ENCODE data around the gene TMEM167A.

The TMEM167A gene, protein sequence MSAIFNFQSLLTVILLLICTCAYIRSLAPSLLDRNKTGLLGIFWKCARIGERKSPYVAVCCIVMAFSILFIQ

DNA sequence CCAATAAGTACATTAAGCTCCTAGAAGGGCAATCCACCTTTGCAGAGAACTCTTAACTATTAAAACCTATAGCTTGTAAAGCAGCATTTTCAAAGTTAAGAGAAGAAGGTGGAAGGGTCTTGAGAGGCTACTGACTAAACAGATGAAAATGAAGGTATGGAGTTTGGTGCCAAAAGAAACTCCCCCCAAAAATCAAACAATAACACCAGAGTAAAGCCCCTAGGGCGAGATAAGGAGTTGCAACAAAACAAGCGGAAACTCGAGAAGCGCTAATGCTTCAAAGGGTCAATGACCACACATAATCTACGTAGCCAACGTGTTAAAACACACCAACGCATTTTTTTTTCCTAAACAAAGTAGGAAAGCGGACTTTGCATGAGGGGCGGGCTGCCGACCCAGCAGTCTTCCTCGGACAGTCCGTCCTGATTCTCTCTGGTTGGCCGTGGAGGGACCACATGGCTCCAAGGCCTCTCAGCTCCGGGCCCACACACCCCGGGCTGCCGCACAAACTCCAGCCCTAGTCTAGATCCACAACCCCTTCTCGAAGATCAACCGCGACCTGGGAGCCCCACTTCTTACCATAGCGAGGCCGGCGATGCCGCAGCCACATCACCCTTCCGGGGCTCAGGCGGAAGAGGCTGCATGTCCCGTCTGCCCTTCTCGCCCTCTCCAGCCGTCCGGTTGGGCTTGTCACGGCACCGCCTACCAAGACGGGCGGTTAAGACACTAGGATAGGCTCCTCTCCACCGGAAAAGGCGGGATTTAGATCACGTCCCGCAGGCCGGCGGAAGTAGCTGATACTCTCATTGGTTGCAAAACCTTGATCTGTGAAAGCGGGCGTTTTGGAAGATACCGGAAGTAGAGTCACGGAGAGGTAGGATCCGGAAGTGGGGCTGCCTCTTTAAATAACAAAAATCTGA is at the start of gene TMEM167A, which contains the start of gene XRCC4:
TMEM167A (minus strand) TSS at position 653 of the 920 bp plus-strand sequence; CDS start at position 582, 71 bp downstream.
XRCC4 (plus strand) TSS at position 806 of the 920 bp plus-strand sequence. CDS start 27,373 bp downstream, outside the sequence.
- DNase-seq = peak; percentile 93 to 97

DNA sequence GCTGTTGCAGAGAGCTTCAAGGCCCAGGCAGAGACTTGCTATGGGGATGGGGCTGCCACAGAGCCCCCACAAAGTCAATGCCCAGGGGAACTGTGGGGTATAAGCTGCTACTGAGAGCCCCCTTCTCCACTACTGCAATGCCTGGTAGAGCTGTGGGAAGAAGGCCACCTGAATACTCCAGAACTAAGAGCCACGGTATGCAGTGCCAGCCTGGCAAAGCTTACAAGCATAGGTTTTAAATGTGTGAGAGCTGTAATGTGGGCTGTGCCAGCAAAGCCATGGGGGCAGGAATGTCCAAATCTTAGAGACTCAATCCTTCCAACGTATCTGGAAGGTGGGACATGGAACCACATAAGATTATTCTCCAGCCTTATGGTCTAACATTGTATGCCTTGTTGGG is 49.3 kb upstream of the TMEM167A start:
- DNase-seq = no peak

DNA sequence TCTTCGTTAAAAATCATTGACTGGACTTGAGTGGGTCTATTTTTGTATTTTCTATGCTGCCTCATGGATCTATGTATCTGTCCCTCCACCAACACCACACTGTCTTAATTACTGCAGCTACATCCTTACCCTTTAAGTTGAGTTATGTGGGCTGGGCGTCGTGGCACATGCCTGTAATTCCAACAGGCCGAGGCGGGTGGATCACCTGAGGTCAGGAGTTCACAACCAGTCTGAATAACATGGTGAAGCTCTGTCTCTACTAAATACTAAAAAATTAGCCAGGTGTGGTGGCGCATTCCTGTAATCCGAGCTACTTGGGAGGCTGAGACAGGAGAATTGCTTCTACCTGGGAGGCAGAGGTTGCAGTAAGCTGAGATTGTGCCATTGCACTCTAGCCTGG is 48.4 kb upstream of the TMEM167A start:
- no peak for DNase-seq

DNA sequence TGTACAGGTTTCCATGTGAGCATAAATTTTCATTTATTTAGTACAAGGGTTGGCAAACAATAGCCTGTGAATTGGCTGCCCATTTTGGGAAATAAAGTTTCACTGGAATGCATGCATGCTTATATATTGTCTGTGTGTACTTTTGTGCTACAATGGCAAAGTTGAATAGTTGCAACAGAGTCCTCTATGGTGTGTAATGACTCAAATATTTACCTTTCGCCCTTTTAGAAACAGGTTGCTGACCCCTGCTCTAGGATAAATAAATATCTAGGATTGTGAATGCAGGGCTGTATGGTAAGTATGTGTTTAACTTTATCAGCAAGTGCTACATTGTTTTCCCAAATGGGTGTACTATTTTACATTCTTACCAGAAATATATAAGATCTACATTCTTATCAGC is 47.4 kb upstream of the TMEM167A start:
- no peak for DNase-seq

DNA sequence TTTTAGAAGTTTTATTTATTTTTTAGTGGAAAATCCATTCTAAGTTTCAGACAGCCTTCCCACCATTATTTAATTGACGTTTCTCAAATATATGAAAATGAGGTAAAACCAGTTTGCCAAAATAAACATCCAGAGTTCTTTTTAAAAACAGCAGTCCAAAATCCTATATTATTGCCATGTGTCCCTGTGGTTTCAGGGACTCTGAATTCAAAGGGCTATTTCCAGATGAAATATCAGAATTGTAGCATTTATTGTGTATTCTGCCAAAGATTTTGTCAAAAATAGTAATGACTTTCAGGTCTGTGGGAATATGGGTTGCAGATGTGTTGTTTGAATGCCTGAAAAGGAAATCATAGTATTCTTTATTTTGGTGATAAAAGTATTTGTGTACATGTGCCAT is 41.8 kb upstream of the TMEM167A start:
- no peak for DNase-seq

DNA sequence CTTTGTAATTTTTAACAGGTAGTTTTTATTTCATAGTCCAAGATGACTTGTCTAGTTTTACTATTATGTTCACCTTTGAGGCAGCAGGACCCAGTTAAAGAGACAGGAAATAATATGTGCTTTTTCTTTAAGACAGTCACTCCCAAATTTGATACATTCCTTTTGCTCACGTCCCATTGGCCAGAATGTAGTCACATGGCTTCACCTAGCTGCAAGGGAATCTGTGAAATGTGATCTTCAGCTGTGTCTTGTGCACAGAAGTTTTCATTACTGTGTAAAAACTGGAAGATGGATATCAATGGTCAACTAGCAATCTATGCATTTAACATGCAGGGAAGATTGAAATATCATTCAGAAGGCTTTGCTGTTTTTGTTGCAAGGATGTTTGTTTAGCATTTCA is 41.3 kb upstream of the TMEM167A start:
- no peak for DNase-seq

DNA sequence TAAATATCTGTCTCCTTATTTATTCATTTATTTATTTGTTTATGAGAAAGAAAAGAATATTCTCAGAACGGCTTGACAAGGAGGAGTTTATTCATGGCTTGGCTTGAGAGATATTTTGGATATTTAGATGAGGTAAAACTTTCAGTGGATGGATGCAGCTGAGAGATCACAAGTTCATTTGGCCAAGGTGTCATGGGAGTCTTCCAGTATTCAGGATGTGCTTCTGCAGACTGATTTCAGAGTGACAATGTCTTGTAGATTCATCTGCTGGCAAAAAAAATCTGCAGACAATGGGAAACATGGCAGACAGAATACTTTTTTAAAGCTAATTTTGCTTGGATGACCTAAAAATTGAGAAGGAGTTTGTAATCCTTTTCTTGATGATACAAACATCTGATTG is 38.6 kb upstream of the TMEM167A start:
- DNase-seq = no peak

DNA sequence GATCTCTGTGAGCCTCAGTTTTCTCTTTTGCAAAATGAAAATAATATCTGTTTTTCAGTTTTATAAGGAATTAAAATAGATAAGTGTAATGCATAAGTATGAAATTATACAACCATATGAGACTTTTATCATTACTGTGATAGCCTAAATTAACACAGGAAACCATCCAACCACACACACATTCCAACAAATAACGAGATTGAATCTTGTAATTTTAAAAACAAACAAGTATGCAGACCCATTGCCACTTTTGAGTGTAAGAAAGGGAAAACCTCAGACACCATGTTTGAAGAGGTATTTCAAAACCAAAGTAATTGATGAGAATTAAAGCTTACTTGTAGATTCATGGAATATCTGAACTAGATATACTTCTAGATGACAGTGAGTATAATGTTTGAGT is 32.2 kb upstream of the TMEM167A start:
- no peak for DNase-seq

DNA sequence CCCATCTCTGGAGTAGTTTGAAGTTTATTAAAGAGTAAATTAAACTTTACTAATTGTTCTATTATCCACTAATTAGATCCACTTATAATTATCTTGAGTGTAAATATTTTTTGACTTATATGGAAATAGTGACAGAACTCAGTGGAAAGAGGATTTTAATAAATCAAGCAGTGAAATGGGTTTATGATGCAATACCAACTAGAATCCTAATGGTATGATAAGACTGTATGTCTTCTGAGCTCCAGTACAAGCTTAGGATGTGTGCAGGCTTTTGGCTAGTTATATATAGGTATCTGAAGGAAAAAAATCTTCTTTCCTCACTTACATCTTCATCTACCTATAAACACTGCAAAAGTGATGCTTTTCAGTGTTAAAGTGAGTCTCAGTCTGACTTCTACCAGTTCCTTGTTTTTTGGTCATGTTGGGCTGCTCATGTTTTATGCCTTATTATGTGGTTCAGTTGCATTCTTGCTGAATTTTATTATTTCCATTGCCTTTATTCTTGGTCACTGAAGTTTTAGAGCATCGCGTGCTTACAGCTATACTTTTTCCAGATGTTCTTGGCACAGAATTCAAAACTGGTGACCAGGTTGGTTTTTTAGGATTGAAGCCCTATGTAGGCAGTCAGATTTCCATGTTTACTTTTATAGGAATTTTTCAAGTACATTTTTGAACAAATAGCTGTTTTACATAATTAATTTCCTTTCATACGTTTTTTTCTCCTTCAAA is 30.7 kb upstream of the TMEM167A start:
- no peak for DNase-seq

DNA sequence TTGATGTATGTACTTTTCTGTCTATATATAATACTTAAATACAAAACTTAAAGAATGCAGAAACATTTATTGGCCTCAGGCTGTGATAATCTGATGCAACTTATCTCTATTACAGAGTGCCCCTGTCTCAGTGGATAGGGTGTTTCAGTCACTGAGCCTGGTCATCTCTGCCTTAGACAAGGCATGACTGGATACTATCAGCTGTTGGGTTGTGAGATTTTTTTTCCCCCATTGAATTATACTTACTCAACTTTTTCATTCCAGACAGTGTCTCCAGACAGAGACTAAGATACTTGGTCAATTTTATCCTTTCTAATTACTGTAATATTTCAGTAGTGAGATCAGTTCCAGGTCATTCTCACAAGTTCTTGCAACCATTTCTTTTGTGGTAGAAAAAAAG is 26.8 kb upstream of the TMEM167A start:
- no peak for DNase-seq

DNA sequence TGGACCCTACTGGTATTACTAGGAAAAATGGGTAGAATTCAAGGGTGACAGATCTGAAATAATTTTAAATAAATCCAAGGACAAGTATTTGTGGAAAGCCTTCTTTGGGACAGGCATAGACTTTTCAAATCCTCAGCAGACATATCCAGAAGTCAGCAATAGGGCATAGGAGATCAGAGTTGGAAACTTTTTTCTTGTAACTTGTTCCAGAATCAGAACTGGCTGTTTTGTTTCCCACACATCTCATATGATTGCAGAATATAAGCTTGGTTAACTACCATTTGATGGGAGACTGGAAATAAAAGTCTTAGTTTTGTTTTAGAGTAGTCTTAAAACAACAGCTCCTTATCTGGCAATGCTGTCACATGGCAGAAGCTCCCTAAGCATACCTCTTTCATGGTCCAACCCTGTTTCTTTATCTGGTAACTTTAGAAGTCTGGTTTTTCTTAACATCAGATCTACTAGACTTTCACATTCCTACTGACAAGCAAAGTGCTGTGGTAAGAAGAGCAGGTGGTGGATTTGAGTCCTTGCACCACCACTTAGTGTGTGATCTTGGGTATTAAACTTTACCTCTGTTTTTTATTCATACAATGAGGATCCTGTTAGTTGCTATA is 25.3 kb upstream of the TMEM167A start:
- DNase-seq = no peak

DNA sequence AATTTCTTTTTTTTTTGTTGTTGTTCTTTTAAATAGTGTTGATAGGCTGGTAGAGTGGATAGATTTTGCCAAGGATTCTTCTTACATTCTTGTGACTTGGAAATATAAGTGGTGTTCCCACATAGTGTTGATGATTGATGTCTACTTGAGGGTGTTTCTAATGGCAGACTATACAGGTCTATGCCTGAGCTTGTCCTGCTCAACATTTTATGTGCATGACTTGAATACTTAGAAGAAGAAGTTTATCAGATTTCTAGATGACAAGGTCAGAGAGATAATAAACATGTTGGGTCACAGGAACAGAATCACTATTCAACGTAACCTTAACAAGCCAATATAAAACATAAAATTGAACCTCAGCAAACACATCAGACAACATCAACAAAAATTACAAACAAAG is 24.3 kb upstream of the TMEM167A start:
- DNase-seq = no peak

DNA sequence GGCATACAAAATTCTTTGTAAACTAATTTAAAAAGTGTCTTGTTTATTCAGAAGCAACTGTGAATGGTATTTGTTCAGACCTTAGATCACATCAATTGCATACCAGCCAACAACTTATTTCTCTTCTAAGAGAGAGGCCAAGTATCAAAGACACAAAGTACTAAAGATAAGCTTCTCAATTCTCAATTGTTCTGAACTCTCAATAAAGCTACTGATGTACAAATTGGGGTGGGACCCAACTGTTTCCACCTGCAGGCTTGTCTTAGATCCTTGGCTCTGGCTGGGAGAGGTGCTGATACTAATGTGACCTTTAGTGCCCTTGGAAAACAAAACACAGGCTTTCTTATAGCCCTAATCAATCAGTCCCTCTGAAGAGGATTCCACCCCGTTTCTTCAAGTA is 22.3 kb upstream of the TMEM167A start:
- DNase-seq = no peak

DNA sequence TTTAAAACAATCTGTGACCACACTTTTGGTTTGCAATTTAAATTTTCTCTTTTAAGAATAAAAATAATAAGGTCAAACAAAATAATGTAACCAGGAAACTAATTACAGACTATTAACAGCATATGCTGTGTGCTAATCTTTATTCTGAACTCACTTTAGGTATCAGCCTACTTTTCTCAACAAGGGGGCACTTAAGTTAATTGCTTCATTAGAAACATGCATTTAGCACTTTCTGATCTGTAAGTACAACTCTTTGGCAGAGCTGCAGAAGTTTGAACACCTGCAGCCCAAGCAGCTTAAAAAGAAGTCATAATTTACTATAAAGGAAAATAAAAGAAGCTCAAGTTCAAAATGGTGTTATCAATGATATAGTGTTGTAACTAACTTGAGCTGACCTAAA is 21.8 kb upstream of the TMEM167A start:
- DNase-seq = no peak

DNA sequence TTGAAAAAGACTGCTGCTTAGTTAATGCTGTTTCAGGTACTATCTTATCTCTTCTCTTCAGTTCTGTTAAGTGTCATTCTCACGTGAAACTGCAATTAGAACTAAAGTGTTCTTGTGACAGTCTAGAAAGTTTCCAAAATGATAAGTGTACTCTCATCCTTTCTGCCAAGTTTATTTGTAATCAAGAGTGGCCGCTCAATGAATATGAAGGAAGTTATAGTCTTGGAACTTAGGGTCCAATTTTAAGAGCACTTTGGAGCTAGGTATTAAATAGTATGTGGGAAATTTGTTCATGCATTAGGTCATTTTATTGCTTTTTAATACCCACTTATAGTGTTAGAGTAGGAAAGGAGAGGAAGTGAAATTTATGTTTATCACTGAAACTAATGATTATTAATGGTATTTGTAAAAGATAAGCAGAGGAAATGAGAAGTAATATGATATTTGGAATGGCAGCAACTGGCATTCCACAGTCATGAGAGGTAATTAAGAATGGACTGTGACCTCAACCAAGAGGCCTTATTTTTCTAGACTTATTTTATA is 20.6 kb upstream of the TMEM167A start:
- DNase-seq = no peak

DNA sequence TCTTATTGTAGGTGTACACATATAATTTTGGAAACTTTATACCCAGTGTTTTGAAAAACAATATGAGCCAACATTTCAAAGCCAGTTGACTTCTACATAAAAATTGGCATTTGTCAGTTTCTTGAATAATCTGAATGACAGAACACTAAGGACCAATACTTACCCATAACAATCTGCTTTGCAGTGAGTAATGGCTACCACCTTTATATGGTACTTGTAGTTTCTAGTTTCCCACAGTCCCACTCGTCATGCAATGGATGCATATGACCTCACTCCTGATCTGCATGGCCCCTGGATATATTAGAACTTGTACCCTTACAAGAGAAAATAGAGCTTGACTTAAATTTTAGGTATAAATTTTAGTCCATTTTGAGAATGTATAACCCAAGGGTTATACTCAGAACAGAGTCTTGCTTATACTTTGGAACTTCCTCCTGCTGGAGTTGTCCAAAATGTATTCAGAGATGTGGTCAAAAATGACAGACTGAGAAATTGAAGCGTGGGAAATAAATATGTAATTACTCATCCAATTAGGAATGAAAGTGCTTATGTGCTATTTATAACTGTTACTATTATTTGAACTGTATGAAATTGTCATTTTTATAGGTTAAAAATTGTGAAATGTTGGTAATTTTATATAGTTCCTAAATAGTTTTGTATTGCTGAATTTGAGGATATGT is 19.6 kb upstream of the TMEM167A start:
- no peak for DNase-seq

DNA sequence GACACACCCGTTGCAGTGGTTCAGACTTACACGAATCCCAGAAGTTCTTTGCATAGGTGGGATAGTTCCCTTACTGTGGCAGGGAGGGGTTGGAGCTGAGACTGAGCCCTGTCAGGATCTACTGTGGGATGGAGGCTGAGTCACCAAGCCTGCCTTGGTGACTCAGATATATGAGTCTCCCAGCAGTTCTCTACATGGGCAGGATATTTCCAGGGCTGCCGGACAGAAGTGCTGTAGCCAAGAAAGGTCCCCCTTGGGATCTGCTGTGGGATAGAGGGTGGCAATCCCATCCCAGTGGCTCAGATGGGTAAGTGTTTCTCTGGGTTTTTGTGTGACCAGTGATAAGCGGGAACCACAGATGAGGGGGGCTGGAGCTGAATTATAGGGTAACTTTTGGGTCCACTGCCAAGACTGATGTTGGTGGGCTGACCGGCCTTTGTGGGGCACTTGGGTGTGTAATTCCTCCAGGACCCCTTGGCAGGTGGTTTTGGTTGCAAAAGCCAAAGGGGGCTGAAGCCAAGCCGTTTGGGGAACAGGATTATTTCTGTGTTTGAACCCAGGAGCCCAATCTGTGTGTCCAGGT is 18.9 kb upstream of the TMEM167A start:
- no peak for DNase-seq

DNA sequence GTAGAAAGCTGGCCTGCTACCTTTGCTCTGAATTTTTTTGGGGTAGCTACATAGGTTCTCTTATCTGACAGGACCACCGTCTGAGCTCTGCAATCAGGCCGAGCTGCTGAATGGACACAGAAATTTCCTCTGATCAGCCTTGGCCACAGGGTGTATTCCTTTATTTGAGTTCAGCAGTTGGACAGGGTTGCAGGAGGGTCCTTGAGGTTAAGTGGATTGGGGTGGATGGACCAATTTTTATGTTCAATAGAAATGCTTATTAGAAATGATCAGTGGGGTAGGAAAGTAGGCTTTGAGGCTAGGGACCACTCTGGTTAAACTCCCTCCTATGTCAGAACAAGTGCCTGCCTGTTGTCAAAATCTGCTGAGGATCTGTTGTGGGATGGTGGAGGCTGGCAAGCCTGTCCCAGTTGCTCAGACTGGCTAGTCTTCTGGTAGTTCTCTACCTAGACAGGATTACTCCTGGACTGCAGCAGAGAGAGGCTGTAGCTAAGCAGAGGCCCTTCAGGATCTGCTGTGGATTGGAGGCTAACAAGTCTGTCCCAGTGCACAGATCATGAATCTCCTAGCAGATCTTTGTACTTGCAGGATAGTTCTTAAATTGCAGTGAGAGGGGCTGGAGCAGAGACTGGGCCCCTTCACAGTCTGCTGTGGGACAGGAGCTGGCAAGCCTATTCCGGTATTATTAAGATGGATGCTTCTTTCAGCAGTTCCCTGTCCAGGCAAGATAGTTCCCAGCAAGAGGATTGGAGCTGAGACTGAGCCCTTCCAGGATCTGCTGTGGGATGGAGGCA is 18.2 kb upstream of the TMEM167A start:
- DNase-seq = no peak

DNA sequence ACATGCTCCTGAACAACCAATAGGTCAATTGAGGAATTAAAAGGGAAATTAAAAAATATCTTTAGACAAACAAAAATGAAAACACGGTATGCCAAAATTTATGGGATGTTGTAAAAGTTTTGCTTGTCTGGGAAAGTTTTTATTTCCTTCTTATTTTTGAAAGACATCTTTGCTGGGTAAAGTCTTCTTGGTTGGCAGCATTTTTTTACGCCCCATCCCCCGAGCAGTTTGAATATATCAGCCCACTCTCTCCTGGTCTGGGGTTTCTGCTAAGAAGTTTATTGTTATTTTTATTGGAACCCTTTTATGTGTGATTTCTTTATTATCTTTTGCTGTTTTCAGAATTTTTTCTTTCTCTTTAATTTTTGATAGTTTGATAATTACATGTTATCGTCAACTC is 16.5 kb upstream of the TMEM167A start:
- no peak for DNase-seq

DNA sequence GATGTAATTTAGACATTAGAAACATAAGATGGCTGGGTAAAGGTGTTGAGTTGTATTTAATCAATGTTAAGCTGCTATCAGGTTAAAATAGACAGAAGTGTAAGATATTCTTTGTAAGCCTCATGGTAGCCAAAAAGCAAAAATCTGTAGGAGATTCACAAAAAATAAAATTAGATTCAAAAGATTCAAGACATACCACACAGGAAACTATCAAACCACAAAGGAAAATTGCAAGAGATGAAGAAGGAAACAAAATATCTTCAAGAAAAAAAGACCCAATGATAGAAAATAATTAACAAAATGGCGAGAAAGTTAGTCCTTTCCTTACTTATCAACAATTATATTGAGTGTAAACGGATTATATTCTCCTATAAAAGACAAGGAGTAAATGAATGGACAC is 15.4 kb upstream of the TMEM167A start:
- DNase-seq = no peak

DNA sequence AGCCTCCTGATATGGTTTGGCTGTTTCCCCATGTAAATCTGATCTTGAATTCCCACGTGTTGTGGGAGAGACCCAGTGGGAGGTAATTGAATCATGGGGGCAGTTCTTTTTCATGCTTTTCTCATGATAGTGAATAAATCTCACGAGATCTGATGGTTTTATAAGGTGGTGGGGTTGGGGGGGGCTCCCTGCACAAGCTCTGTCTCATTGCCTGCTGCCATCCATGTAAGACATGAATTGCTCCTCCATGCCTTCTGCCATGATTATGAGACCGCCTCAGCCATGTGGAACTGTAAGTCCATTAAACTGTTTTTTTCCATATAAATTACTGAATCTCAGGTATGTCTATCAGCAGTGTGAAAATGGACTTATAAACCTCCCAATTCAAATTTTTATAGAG is 13.0 kb upstream of the TMEM167A start:
- no peak for DNase-seq

Measured in NCI-H446 (cell line).